ENCODE data around the gene DIO3. TPM values are rescaled to one million over a fixed set of nuclear protein-coding genes. Genes with fewer than 3 reads are reported as not detected.

Gene DIO3
- total RNA-seq, 2 experiments from 2014 or later: not detected

DNA sequence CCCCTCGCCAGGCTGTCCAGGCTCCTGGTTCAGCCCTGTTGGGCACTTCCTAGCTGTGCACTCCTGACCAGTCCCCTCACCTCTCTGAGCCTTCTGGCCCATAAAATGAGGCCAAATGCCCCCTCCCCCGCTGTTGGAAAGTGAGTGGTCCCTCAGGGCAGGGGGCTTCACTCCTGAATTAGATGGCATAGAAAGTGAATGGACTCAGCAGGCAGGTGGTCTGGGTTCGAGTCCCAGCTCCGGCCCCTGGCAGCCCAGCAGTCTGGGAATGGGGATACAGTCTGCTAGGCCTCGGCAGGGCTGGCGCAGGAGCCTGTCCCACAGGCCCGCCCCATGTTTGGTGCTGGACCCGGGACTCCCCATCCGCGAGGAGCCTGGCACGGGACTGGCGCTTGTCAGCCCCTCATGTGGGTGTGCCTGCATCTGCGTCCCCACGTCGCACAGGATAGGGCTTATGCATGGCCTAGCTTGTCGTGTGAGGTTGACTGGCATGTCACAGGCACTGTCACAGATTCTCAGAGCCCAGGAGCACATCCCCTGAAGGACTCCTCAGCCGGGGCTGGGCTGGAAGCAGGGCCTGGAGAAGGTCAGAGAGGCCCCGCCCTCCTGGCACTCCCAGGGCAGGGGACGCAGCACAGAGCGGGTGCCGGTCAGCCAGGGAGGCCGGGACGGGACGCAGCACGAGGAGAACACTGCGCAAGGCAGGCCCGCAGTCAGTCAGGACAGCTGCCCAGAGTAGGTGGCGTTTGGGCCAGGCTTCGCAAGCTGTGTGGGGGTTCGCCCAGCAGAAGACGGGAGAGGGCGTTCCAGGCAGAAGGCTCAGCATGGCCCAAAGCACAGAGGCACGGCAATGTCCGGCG lies 40.5 kb downstream of the DIO3 start:
- no TSS peak for BruUV-seq (replicated peaks)
- no peaks in the 10 kb centered on the region for H3K9me2 ChIP-seq (ENCODE audit: insufficient read depth, low read length)
- no peak overlapping the region for H3K27ac ChIP-seq (ENCODE audit: low read depth, low read length, poor library complexity, severe bottlenecking)
- H3K79me2 ChIP-seq (ENCODE audit: insufficient read depth, low read depth, low read length): no peaks in the 10 kb centered on the region
- DNase-seq (ENCODE audit: low spot score): no peak
- ChIA-PET POLR2A (no interaction called here), CTCF (ENCODE audit: unreplicated experiment) (no interaction called here)
- no peaks in the 10 kb centered on the region for H4K20me1 ChIP-seq (ENCODE audit: insufficient read depth, low read length)
- H3K4me1 ChIP-seq (ENCODE audit: insufficient read depth, low read length, poor library complexity, severe bottlenecking): peaks cover 4% of the 10 kb centered on the region
- no peak overlapping the region for H3K4me3 ChIP-seq (ENCODE audit: low read depth, low read length, poor library complexity, severe bottlenecking)
- no peak for TF ChIP-seq CTCF (conservative IDR thresholded peaks at IDR 0.05; ENCODE audit: low read length)
- no peak for TF ChIP-seq EZH2phosphoT487 (IDR thresholded peaks at IDR 0.05; ENCODE audit: borderline replicate concordance, low read depth, low read length)
- intact Hi-C loops (cut with micrococcal nuclease; ENCODE audit: unreplicated experiment): no loop called here
- H3K9me3 ChIP-seq (ENCODE audit: low read length): peaks cover 17% of the 10 kb centered on the region
- no peaks in the 10 kb centered on the region for H3K36me3 ChIP-seq (ENCODE audit: insufficient read depth, low read length)
- no peak overlapping the region for H3K4me2 ChIP-seq (ENCODE audit: low read length)
- no peak overlapping the region for H2AFZ ChIP-seq (ENCODE audit: low read length)

- intact Hi-C loops (cut with micrococcal nuclease; ENCODE audit: unreplicated experiment): no loop called here
- Histone ChIP-seq H3K4me3 (ENCODE audit: low read depth, low read length, poor library complexity, severe bottlenecking) (no peak overlapping the region), H3K4me2 (ENCODE audit: low read length) (no peak overlapping the region), H2AFZ (ENCODE audit: low read length) (no peak overlapping the region), H3K9me2 (ENCODE audit: insufficient read depth, low read length) (no peaks in the 10 kb centered on the region), H3K27ac (ENCODE audit: low read depth, low read length, poor library complexity, severe bottlenecking) (no peak overlapping the region), H3K4me1 (ENCODE audit: insufficient read depth, low read length, poor library complexity, severe bottlenecking) (no peaks in the 10 kb centered on the region), H3K36me3 (ENCODE audit: insufficient read depth, low read length) (no peaks in the 10 kb centered on the region), H3K79me2 (ENCODE audit: insufficient read depth, low read depth, low read length) (no peaks in the 10 kb centered on the region), H4K20me1 (ENCODE audit: insufficient read depth, low read length) (no peaks in the 10 kb centered on the region), H3K9me3 (ENCODE audit: low read length) (peaks cover 14% of the 10 kb centered on the region; the same call in 1 of the 2 replicates)
- TF ChIP-seq CTCF (conservative IDR thresholded peaks at IDR 0.05; ENCODE audit: low read length): no peak
- TF ChIP-seq EZH2phosphoT487 (IDR thresholded peaks at IDR 0.05; ENCODE audit: borderline replicate concordance, low read depth, low read length): no peak
- CTCF ChIA-PET (ENCODE audit: unreplicated experiment): no interaction called here
- no peak for DNase-seq (ENCODE audit: low spot score)
- BruUV-seq (replicated peaks): no TSS peak
- POLR2A ChIA-PET: no interaction called here
These were observed 41.2 kb downstream of the DIO3 start for GRCh38 chr14:101602466-101602840.

GRCh38 chr14:101603096-101603495 lies 41.8 kb downstream of the DIO3 start:
- no peak overlapping the region for H2AFZ ChIP-seq (ENCODE audit: low read length)
- H4K20me1 ChIP-seq (ENCODE audit: insufficient read depth, low read length): no peaks in the 10 kb centered on the region
- no TSS peak for BruUV-seq (replicated peaks)
- H3K79me2 ChIP-seq (ENCODE audit: insufficient read depth, low read depth, low read length): no peaks in the 10 kb centered on the region
- no peaks in the 10 kb centered on the region for H3K9me2 ChIP-seq (ENCODE audit: insufficient read depth, low read length)
- H3K4me2 ChIP-seq (ENCODE audit: low read length): no peak overlapping the region
- H3K27ac ChIP-seq (ENCODE audit: low read depth, low read length, poor library complexity, severe bottlenecking): no peak overlapping the region
- H3K4me3 ChIP-seq (ENCODE audit: low read depth, low read length, poor library complexity, severe bottlenecking): no peak overlapping the region
- CTCF ChIA-PET (ENCODE audit: unreplicated experiment): no interaction called here
- no peaks in the 10 kb centered on the region for H3K4me1 ChIP-seq (ENCODE audit: insufficient read depth, low read length, poor library complexity, severe bottlenecking)
- no peak for DNase-seq (ENCODE audit: low spot score)
- H3K9me3 ChIP-seq (ENCODE audit: low read length): 0 out of 2 replicates have a peak, but pooled peaks cover 9% of the 10 kb centered on the region
- no peaks in the 10 kb centered on the region for H3K36me3 ChIP-seq (ENCODE audit: insufficient read depth, low read length)
- POLR2A ChIA-PET: no interaction called here
- intact Hi-C loops (cut with micrococcal nuclease; ENCODE audit: unreplicated experiment): no loop called here
- TF ChIP-seq CTCF (conservative IDR thresholded peaks at IDR 0.05; ENCODE audit: low read length) (no peak), EZH2phosphoT487 (IDR thresholded peaks at IDR 0.05; ENCODE audit: borderline replicate concordance, low read depth, low read length) (no peak)
